GM21423 (cell line): ENCODE measurements around the gene FPR1.

Experiments
- ATAC-seq: cut with Tn5 transposase; IDR thresholded peaks from one replicate; pipeline ENCODE4 v1.9.1; 2021; ENCODE audit warnings: mild to moderate bottlenecking, moderate library complexity; ENCODE audit not compliant: unreplicated experiment

Gene FPR1

GRCh38 chr19:51751655-51752054, at the start of gene FPR1:
Gene FPR1, minus strand, starts transcription at chr19:51751878. Its CDS starts 4,884 bp downstream, at chr19:51746994.
- no peak for ATAC-seq

GRCh38 chr19:51800473-51801244, 49.0 kb upstream of the FPR1 start:
- no peak for ATAC-seq

GRCh38 chr19:51799774-51800472, 48.2 kb upstream of the FPR1 start:
- ATAC-seq = no peak

- ATAC-seq = no peak
Observed at GRCh38 chr19:51799034-51799773, 47.5 kb upstream of the FPR1 start.

- ATAC-seq = no peak
Observed at GRCh38 chr19:51798062-51798461, 46.4 kb upstream of the FPR1 start.

GRCh38 chr19:51797480-51797879, 45.8 kb upstream of the FPR1 start:
- no peak for ATAC-seq

GRCh38 chr19:51796195-51796679, 44.6 kb upstream of the FPR1 start:
- ATAC-seq = no peak

GRCh38 chr19:51794885-51795490, 43.3 kb upstream of the FPR1 start, which contains the start of gene FPR3:
Gene FPR3, plus strand, starts transcription at chr19:51795157. Its CDS starts 28,592 bp downstream, at chr19:51823749.
- ATAC-seq = no peak

GRCh38 chr19:51793994-51794393, 42.3 kb upstream of the FPR1 start:
- no peak for ATAC-seq

GRCh38 chr19:51792932-51793331, 41.3 kb upstream of the FPR1 start:
- no peak for ATAC-seq

GRCh38 chr19:51789061-51789795, 37.5 kb upstream of the FPR1 start:
- no peak for ATAC-seq

GRCh38 chr19:51788029-51788428, 36.4 kb upstream of the FPR1 start:
- no peak for ATAC-seq

- no peak for ATAC-seq
Observed at GRCh38 chr19:51786646-51787494, 35.2 kb upstream of the FPR1 start.

GRCh38 chr19:51784922-51785690, 33.4 kb upstream of the FPR1 start:
- no peak for ATAC-seq

GRCh38 chr19:51784109-51784785, 32.6 kb upstream of the FPR1 start:
- ATAC-seq = no peak

- ATAC-seq = no peak
Observed at GRCh38 chr19:51783372-51783771, 31.7 kb upstream of the FPR1 start.

GRCh38 chr19:51781999-51782398, 30.3 kb upstream of the FPR1 start:
- ATAC-seq = no peak

GRCh38 chr19:51780270-51780669, 28.6 kb upstream of the FPR1 start:
- no peak for ATAC-seq
